PC-9 (cell line): ENCODE data around the gene ZFYVE9. TPM values are rescaled to one million over a fixed set of nuclear protein-coding genes. Genes with fewer than 3 reads are reported as not detected.

Source experiments
- BruUV-seq: library from RNA; stranded (reverse); fragments of 400-500 nt; replicated peaks from 2 replicates; lab custom pipeline; 2021; lab: Mats Ljungman, UMichigan
- CTCF ChIA-PET: fragments of 300-600 bp; sonication (Branson Sonifier 250); formaldehyde crosslinking; loops from one replicate; lab custom pipeline; 2022; ENCODE audit warnings: antibody characterized with exemption; lab: Charles Lee
- POLR2A ChIA-PET: fragments of 300-600 bp; sonication (Branson Sonifier 250); formaldehyde crosslinking; loops from one replicate; lab custom pipeline; 2022; ENCODE audit warnings: antibody characterized with exemption; ENCODE audit not compliant: unreplicated experiment; lab: Charles Lee
- DNase-seq, 2 experiments: peaks; one replicate each; pipeline versions ENCODE4 v3.0.0 to v3.0.0-alpha.2; 2015 to 2022; ENCODE audit warnings: mixed read lengths in 1 of 2
- H2AFZ ChIP-seq: fragments of 200-600 bp; sonication (generic); 2 replicates; pipeline ENCODE4 v1.8.1; 2017; ENCODE audit warnings: antibody characterized with exemption
- H3F3A ChIP-seq: fragments of 200-600 bp; sonication (generic); 2 replicates; pipeline ENCODE4 v1.8.1; 2017; ENCODE audit warnings: antibody characterized with exemption, mild to moderate bottlenecking, low read depth; ENCODE audit not compliant: insufficient read depth
- H3K27ac ChIP-seq: fragments of 200-600 bp; sonication (generic); 2 replicates; pipeline ENCODE4 v1.6.1; 2016; ENCODE audit warnings: mixed run types
- H3K27me3 ChIP-seq: fragments of 200-600 bp; sonication (generic); 2 replicates; pipeline ENCODE4 v1.6.1; 2016; ENCODE audit warnings: low read depth, mixed run types; ENCODE audit not compliant: insufficient read depth
- H3K36me3 ChIP-seq: fragments of 200-600 bp; sonication (generic); 2 replicates; pipeline ENCODE4 v1.6.1; 2016; ENCODE audit warnings: low read depth, mixed run types
- H3K4me1 ChIP-seq: fragments of 200-600 bp; sonication (generic); replicated peaks from 2 replicates; pipeline ENCODE4 v1.6.1; 2016; ENCODE audit warnings: mixed run types; ENCODE audit not compliant: insufficient read depth
- H3K4me2 ChIP-seq: fragments of 200-600 bp; sonication (generic); 2 replicates; pipeline ENCODE4 v1.6.1; 2017; ENCODE audit warnings: mixed run types
- H3K4me3 ChIP-seq: fragments of 200-600 bp; sonication (generic); 2 replicates; pipeline ENCODE4 v1.6.1; 2016; ENCODE audit warnings: mixed run types
- H3K79me2 ChIP-seq: fragments of 200-600 bp; sonication (generic); 2 replicates; pipeline ENCODE4 v1.6.1; 2017; ENCODE audit warnings: low read depth, mixed run types
- H3K9me2 ChIP-seq: fragments of 200-600 bp; sonication (generic); 2 replicates; pipeline ENCODE4 v1.8.1; 2017; ENCODE audit warnings: mild to moderate bottlenecking; ENCODE audit not compliant: insufficient read depth
- H3K9me3 ChIP-seq: fragments of 200-600 bp; sonication (generic); 2 replicates; pipeline ENCODE4 v1.8.1; 2016; ENCODE audit warnings: low read depth; ENCODE audit not compliant: insufficient read depth
- H4K20me1 ChIP-seq: fragments of 200-600 bp; sonication (generic); 2 replicates; pipeline ENCODE4 v1.8.1; 2017; ENCODE audit not compliant: insufficient read depth
- CTCF ChIP-seq: fragments of 200-600 bp; sonication (generic); conservative IDR thresholded peaks from 2 replicates; pipeline ENCODE4 v1.6.1; 2017; ENCODE audit warnings: mixed run types, antibody characterized with exemption, mild to moderate bottlenecking, moderate library complexity
- EZH2 ChIP-seq: fragments of 200-600 bp; sonication (generic); IDR thresholded peaks from 2 replicates; pipeline ENCODE4 v1.8.0; 2017; ENCODE audit warnings: antibody characterized with exemption, low read depth
- intact Hi-C: fragments of 100-400 bp; cut with micrococcal nuclease; formaldehyde crosslinking; loops from one replicate; pipeline ENCODE4 v1.10.0; 2022; ENCODE audit not compliant: unreplicated experiment
- total RNA-seq: library from RNA; stranded (reverse); gene quantifications from 2 replicates; pipeline ENCODE4 v1.2.3, GENCODE V29; 2021

Gene ZFYVE9
- total RNA-seq, 1 experiment from 2014 or later = 20.7 TPM

- Histone ChIP-seq H3K9me2 (no peaks in the 10 kb centered on the region), H3K4me2 (no peak overlapping the region), H3F3A (no peaks in the 10 kb centered on the region), H3K27me3 (no peaks in the 10 kb centered on the region), H3K4me3 (no peak overlapping the region), H3K4me1 (peaks cover 1% of the 10 kb centered on the region; the same call in 1 of the 2 replicates), H2AFZ (no peak overlapping the region), H3K27ac (no peak overlapping the region), H3K36me3 (no peaks in the 10 kb centered on the region), H3K9me3 (no peaks in the 10 kb centered on the region), H4K20me1 (no peaks in the 10 kb centered on the region), H3K79me2 (no peaks in the 10 kb centered on the region)
- ChIA-PET POLR2A (no interaction called here), CTCF (no interaction called here)
- BruUV-seq = no TSS peak
- no peak for TF ChIP-seq EZH2
- TF ChIP-seq CTCF = no peak
- intact Hi-C loops = no loop called here
- no peak for DNase-seq
Observed at GRCh38 chr1:52164604-52165003, 22.7 kb downstream of the ZFYVE9 start.

- intact Hi-C loops = no loop called here
Observed at GRCh38 chr1:52166996-52167753, 25.3 kb downstream of the ZFYVE9 start.

More at GRCh38 chr1:52166996-52167753, 25.3 kb downstream of the ZFYVE9 start:
- H3K27ac ChIP-seq = no peak overlapping the region
- POLR2A ChIA-PET = no interaction called here
- no TSS peak for BruUV-seq
- H3K79me2 ChIP-seq = no peaks in the 10 kb centered on the region
- no peaks in the 10 kb centered on the region for H3K27me3 ChIP-seq
- no peaks in the 10 kb centered on the region for H3K36me3 ChIP-seq
- TF ChIP-seq EZH2 (no peak), CTCF (no peak)
- no peak overlapping the region for H2AFZ ChIP-seq
- CTCF ChIA-PET = interaction anchor here (0.6 kb wide), 1 partner anchor 126 kb away, joined by 4 read pairs; no protein-coding TSS in a partner anchor
- H3K9me2 ChIP-seq = no peaks in the 10 kb centered on the region
- no peaks in the 10 kb centered on the region for H4K20me1 ChIP-seq
- DNase-seq = no peak
- H3K4me3 ChIP-seq = no peak overlapping the region
- H3K9me3 ChIP-seq = no peaks in the 10 kb centered on the region
- no peaks in the 10 kb centered on the region for H3F3A ChIP-seq
- H3K4me2 ChIP-seq = no peak overlapping the region
- no peaks in the 10 kb centered on the region for H3K4me1 ChIP-seq
